ENCODE measurements around the gene PLA1A.

PLA1A gene

GRCh38 chr3:119611664-119612063, 14.0 kb downstream of the PLA1A start:
- Histone ChIP-seq H3K36me3 (no peaks in the 10 kb centered on the region), H3K9me3 (no peaks in the 10 kb centered on the region), H3K4me1 (no peaks in the 10 kb centered on the region), H3K27me3 (no peaks in the 10 kb centered on the region), H3K4me3 (ENCODE audit: low read depth, low read length) (no peak overlapping the region)
- no peak for DNase-seq
- TF ChIP-seq CTCF (IDR thresholded peaks at IDR 0.05; ENCODE audit: low read depth, low read length): no peak

GRCh38 chr3:119613201-119613600, 15.5 kb downstream of the PLA1A start:
- DNase-seq: no peak

GRCh38 chr3:119613872-119614271, 16.2 kb downstream of the PLA1A start:
- no peak for TF ChIP-seq CTCF (IDR thresholded peaks at IDR 0.05; ENCODE audit: low read depth, low read length)
- no peak overlapping the region for H3K4me3 ChIP-seq (ENCODE audit: low read depth, low read length)
- no peaks in the 10 kb centered on the region for H3K4me1 ChIP-seq
- H3K9me3 ChIP-seq: no peaks in the 10 kb centered on the region
- H3K27me3 ChIP-seq: no peaks in the 10 kb centered on the region
- no peaks in the 10 kb centered on the region for H3K36me3 ChIP-seq
- no peak for DNase-seq

More at GRCh38 chr3:119613201-119613600, 15.5 kb downstream of the PLA1A start:
- Histone ChIP-seq H3K9me3 (no peaks in the 10 kb centered on the region), H3K4me1 (no peaks in the 10 kb centered on the region), H3K36me3 (no peaks in the 10 kb centered on the region), H3K27me3 (no peaks in the 10 kb centered on the region), H3K4me3 (ENCODE audit: low read depth, low read length) (no peak overlapping the region)
- no peak for TF ChIP-seq CTCF (IDR thresholded peaks at IDR 0.05; ENCODE audit: low read depth, low read length)

- TF ChIP-seq CTCF (IDR thresholded peaks at IDR 0.05; ENCODE audit: low read depth, low read length): no peak
- Histone ChIP-seq H3K4me3 (ENCODE audit: low read depth, low read length) (no peak overlapping the region), H3K27me3 (no peaks in the 10 kb centered on the region), H3K4me1 (no peaks in the 10 kb centered on the region), H3K36me3 (no peaks in the 10 kb centered on the region), H3K9me3 (no peaks in the 10 kb centered on the region)
- no peak for DNase-seq
Observed at GRCh38 chr3:119616056-119616455, 18.4 kb downstream of the PLA1A start.

DNA sequence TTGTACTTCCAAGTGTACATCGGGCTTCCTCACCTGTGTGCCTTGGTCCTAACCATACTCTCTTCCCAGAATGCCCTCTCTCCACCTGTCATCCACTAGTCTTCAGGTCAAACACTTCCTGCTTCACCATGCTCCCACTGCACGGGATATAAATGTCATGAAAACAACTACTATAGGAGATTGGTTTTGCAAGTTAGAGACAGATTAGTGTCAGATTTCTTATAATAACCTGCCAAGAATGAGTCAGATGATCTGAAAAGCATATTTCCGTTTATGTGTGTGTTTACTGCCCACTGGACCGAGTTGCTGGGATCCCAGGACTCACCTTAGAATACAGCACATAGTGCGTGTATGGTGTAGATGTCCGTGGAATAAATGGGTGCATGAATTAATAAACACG, 21.4 kb downstream of the PLA1A start:
- no peak overlapping the region for H3K4me3 ChIP-seq (ENCODE audit: low read depth, low read length)
- no peaks in the 10 kb centered on the region for H3K9me3 ChIP-seq
- H3K4me1 ChIP-seq: no peaks in the 10 kb centered on the region
- no peaks in the 10 kb centered on the region for H3K36me3 ChIP-seq
- no peak for DNase-seq
- H3K27me3 ChIP-seq: no peaks in the 10 kb centered on the region
- TF ChIP-seq CTCF (IDR thresholded peaks at IDR 0.05; ENCODE audit: low read depth, low read length): no peak

DNA sequence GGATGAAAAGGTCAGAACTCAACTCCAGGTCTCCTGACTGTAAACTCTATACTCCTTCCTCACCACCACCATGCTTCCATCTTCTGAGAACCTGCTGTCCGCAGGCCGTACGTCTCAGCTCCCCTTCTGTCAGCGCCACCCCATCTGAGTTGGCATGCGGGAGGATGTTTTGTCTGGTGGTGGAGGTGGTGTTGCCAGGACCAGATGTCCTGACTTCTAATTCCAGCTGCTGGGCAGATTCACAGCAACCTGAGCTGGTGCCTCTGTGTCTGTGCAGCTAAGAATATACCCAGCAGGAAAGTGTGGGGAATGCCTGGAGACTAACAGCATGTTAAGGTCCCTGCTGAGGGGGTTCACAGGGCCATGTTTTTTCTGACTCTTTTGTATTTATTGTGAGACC, 23.2 kb downstream of the PLA1A start:
- DNase-seq: no peak
- Histone ChIP-seq H3K4me1 (no peaks in the 10 kb centered on the region), H3K4me3 (ENCODE audit: low read depth, low read length) (no peak overlapping the region), H3K9me3 (no peaks in the 10 kb centered on the region), H3K36me3 (no peaks in the 10 kb centered on the region), H3K27me3 (no peaks in the 10 kb centered on the region)
- TF ChIP-seq CTCF (IDR thresholded peaks at IDR 0.05; ENCODE audit: low read depth, low read length): no peak
